CD4-positive, alpha-beta T cell treated with Interferon alpha-2 for 1 hour (primary cell): Measurements from ENCODE around the gene GP1BB.

ENCODE experiments used
- DNase-seq, 2 donors: peaks; one replicate each; pipeline ENCODE4 v3.0.0-alpha.2; 2020 to 2022

The GP1BB gene

DNA sequence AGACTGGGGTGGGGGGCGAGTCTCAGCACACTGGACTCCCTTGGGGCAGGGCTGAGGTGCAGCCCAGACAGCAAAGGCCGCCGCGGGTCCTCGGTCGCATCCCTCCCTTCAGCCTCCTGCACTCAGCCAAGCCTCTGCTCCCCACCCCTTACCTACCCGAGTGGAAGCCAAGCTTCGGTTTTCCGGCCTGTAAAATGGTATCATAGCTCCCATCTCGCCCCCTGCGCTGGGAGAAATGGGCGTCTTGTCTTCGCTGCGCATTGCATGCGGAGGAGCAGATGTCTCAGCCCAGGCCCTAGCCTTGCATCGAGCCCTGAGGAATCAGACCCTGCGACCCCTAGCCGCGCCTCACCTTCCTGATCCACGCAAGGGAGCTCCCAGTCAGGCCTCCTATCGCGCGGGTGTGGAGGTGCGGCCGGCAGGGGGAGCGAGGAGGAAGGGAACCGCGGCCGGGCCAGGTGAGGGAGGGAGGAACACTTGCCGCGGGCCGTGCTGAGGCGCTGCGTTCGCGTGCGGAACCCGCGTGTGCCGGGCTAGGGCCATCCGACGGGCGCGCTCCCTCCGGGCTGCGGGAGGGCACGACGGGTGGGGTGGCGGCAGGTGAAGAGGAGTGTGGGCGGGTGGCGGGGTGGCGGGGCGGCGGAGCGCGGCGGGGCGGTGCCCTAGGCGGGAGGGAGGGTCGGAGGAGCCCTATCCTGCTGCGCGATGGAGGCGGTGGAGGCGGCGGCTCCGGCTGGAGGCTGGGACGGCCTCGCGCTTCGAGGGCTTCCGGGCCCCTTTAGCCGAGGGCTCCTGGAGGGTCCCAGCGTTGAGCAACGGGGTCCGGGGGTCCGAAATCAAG is 33.2 kb downstream of the GP1BB start:
- peak; percentile 60 to 73 for DNase-seq

DNA sequence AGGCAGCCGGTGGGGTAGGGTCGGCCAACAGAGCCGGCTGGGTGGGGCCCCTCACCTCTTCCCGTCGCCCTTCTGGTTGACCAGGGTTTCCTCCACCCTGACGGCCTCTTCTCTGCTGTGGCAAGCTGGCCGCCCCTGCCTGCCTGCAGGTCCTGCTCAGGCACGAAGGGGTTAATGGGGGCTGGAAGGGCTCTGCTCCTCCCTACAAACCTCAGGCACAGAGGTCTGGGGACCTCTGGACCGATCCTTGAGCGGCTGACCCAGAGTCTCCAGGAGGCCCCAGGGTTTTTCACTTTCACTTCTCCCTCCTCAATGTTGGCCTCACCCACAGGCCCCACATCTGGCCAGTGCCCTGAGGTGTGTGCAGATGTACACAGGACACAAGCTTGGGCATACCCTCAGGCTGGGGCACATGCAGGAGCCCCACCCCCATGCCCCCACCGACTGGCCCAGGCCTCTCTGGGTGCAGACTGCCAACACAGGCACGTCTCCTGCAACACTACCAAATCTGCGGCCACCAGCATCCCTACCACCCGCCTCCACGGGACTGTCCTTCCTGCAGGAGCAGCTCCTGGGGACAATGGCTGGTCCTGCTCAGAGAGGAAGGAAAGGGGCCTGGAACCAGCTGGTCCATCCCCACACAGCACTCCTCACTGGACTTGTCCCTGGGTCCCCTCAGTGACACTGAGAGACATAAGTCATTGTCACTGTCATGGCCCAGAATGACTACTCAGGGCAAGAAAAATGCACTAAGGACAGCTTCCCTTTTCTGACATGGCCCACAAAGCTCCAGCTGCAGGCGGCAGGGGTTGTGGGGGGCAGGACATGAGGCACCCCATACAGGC is 34.0 kb downstream of the GP1BB start:
- no peak for DNase-seq

DNA sequence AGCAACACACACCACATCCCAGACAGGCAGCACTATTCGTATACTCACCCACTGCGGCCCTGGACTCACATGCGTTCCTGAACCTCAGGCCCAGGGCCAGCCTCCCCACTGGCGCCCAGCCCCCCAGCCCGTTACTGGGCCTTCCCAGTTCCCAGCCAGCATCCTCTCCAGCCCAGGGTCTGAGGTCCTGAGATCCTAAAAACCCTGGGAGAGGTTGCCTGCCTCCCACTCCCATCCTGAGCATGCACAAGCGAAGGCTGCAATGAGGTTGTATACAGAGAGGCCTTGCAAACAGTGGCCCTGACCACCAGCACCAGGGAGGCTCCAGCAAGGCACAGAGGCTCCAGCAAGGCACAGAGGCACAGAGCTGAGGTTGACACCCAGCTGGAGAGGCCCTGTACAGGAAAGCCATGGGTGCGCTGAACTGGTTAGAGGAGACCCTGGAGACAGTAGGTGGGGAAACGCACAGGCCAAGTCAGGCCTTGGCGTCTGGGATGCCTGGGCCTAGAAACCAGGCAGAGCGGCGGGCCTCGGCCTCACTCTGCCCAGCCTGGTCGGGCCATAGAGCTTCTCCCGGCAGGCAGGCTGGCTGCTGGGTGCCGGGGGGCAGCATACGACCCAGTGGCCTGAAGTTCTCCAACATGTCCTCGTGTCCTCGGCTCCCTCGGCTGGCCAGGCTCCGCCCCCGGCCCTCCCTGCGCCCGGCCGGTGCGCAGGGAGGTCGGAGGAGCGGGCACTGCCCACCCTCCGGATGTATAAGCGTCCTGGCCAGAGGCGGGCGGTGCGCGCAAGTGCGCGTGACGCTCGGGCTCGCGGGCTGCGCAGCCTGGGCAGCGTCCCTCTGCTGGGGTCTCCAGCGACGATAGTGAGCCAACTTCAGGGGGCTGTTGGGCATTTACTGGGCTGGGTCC is 34.9 kb downstream of the GP1BB start:
- DNase-seq, result no peak

DNA sequence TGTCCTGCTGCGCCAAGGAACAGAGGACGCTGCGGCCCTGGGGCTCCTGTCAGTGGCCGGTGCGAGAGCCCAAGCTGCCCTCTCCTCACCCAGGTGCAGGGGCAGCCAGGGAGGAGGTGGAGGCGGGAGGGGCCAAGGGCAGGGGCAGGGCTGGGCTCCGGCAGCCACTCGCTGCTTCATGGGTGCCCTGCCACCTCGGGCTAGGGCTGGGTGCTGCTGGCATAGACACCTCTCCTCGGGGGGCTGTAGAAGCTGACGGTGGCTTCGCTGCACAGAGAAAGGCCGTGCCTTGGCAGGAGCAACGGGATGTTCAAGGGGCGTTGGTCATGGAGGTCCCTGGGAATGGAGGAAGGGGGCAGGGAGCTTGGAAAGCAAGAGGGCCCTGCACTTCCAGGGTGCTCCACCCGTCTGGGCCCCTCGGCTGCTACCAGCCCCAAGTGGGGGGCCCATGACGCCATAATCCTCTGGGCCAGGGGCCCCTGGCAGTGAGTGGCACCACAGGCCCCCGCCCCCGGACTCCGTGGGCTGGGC is 35.6 kb downstream of the GP1BB start:
- no peak for DNase-seq

DNA sequence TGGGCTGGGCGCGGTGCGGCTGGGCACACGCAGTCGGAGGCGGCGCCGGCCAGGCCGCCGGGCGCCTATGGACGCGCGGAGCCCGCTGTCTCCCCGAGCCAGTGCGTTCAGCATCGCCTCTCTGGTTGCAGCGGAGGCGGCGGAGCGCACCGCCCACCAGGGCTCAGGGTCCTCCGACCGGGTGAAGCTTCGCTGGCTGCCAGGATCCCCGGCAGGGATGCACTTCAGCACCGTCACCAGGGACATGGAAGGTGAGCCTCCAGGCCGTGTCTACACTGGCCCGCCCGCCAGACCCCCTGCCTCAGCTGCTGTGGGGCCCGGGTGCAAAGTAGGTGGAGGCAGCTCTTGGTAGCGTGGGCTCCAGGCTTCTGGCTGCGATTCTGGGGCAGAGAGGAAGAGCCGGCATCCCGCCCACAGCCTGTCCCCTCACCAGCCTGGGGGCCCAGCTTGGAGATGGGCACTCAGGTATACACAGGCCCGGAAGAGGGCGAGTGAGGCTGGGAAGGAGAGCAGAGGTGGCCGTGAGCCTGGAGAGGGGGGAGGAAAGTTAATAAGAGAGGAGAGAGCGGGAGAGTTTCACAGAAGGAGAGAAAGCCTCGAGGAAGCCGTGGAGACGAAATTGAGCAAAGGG is 36.2 kb downstream of the GP1BB start:
- DNase-seq, result no peak

DNA sequence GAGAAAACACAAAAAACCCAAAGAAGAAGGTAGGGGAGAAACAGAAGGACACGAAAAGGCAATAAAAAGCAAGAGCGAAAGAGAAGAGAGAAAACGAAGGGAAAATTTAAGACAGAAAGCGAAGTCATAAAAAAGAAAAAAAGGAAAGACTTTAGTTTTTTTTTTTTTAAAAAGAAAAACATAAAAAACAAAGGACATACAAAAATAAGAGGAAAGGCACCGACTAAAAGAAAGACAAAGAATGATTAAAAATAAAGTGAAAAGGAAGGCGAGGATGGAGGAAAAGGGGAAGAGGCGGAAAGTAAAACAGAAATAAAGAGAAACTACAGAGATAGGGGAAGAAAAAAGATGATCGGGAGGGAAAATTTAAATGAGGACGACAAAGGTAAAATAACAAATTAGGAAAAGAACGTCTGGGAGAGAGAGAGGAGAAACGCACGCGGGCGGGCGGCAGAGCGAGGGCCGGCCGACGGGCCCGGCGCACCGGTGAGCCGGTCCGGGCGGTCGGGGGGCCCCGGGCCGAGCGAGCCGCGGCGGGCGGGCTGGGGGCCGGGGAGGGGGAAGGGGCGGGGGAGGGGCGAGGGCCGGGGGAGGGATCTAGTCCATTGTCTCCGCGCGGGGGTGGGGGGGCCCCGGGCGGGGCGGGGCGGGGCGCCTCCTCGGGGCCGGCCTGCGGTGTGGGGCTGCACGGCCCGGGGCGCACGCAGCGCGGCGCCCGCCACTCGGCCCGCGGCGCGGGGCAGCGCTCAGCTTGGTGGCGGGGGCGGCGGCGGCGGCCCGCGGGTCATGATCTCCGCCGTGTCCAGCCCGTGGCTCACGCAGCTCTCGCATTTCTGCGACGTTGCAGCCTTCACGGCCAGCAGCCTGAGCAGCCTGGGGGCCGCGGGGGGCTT is 37.0 kb downstream of the GP1BB start, which contains the start of gene TBX1:
TBX1 (plus strand) TSS at position 721 of the 893 bp plus-strand sequence; CDS start at position 787, 66 bp downstream.
- no peak for DNase-seq

DNA sequence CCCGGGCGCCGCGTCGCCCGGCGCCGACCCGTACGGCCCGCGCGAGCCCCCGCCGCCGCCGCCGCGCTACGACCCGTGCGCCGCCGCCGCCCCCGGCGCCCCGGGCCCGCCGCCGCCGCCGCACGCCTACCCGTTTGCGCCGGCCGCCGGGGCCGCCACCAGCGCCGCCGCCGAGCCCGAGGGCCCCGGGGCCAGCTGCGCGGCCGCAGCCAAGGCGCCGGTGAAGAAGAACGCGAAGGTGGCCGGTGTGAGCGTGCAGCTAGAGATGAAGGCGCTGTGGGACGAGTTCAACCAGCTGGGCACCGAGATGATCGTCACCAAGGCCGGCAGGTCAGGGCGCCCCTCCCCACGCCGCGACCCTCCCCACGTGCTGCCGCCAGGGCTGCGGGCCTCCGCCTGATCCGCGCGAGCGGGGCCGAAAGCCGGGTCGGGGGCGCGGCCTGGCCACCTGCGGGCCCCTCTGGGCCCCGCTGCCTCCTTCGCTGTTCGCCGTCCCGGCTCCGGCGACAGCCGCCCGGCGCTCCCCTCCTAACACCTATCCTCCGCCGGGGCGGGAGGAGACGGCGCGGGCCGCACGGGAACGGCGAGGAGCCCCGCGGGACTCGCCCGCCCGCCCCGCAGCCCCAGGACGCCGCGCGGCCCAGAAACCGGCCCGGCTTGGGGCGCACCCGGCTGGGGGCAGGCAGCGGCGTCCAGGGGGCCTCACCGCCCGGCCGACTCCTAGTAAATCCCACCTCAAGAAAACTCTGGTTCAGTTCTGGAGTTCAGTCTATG is 37.8 kb downstream of the GP1BB start:
- DNase-seq, result no peak

DNA sequence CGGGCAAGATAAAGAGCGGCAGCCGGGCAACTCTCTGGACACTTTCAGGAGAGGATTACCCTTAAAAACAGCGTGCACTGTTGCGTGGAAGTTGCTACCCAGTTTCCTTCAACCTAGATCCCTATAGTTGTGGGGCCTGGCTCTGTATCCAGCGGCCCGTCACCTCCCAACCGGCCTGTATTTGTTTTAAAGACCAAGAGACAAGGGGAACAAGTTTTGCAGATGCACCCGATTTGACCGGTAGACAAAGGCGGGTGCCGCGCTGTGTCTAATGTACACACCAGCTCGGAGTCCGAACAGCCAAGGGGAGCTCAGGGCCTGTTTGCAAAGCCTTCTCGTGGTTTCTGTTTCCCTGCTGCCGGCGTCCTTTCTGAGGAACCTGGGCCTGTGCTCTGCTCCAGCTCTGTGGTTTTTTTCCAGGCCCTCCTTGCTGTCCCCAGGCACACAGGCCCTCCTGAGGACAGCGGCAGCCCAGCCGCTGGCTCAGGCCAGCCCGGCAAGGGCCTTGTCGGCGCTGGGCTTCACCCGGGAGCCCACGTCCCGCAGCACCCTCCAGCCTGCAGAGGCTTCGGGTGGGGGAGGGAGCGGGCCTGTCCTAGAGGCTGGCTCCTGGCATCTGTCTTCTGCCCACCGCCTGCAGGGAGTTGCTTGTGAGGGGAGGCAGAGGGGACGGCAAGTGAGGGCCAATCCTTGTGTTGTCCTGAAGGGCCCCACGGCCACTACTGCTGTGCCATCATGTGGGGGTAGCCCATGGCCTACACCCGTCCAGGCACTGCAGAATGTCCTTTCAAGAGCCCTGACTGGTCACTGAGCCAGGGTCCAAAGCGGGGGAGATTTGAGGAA is 38.6 kb downstream of the GP1BB start:
- DNase-seq, result no peak

DNA sequence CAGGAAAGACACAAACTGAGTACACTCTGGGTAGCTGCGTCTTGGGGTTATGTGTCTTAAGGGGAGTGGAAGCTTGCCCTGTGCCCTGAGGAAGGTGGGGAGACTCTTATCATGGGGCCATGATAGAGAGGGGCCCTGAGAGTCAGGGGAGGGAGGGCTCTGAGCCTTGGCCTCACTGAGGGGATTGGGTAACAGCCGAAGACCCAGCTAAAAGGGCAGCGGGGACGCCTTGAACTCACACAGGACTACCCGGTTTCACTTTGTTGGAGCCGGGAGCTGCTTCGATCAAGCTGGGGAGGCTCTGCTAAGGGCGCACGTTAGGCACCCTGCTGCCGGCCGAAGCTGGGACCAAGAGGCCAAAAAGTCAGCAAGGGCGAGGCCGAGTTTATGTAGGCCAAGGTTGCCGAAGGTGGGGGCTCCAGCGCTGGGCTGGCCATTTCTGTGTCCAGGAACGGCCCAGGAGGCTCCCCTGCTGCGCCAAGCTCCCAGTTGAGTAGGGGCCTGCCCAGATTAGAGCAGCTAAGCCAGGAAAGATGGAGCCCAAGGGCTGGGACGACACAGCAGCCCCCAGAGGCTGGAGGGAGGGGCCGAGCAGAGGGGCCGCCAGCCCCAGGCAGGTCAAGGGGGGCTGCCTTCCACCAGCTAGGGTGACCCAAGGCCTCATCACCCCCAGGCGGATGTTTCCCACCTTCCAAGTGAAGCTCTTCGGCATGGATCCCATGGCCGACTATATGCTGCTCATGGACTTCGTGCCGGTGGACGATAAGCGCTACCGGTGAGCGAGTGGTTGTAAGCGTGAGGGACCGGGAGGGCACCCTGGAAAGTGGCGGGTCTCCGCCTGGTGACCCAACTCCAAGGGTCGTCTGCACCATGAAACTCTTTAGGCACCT is 39.5 kb downstream of the GP1BB start:
- no peak for DNase-seq

DNA sequence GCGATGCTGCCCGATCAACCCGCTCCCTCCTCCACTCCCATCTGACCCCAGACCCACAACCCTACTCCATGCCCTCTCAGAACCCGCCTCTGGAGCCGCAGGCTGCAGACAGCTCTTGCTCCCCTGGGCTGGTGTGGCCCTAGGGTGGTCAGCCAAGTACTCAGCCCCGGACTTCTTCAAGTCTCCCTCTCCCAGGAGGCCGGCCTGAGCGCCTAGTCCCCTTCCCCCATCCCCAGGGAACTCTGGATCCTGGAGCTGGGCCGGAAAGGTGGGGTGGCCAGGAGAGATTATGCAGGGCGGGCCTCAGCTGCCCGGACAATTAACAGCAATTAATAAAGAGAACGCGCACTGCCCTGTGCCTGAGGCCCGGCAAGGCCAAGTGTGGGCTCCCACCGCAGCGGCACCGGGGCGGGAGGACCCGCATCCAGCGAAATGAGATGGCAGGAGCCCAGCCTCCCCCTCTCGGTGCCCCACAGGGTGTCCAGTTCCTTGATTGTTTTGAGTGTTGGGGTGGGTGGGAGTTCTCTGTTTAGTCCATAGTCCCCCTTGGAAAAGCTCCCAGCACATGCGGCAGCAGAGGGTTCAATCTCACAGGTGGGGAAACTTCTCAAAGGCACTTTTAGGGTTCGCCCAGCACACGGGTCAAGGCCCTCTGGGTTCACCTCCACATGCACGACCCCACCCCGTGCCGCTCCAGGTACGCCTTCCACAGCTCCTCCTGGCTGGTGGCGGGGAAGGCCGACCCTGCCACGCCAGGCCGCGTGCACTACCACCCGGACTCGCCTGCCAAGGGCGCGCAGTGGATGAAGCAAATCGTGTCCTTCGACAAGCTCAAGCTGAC is 40.3 kb downstream of the GP1BB start:
- no peak for DNase-seq

DNA sequence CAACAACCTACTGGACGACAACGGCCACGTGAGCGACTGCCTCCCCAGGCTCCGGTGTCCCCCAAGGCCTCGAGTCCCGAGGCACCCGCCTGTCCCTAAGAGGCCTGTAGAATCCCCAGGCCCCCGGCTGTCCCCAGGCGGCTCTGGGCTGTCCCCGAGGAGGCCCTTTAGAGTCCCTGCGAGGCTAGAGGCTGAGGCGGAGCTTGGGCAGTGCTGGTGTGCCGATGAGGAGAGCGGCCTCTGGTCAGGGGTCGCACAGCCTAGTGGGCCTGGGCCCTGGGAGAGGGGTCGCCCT is 40.9 kb downstream of the GP1BB start:
- no peak for DNase-seq

DNA sequence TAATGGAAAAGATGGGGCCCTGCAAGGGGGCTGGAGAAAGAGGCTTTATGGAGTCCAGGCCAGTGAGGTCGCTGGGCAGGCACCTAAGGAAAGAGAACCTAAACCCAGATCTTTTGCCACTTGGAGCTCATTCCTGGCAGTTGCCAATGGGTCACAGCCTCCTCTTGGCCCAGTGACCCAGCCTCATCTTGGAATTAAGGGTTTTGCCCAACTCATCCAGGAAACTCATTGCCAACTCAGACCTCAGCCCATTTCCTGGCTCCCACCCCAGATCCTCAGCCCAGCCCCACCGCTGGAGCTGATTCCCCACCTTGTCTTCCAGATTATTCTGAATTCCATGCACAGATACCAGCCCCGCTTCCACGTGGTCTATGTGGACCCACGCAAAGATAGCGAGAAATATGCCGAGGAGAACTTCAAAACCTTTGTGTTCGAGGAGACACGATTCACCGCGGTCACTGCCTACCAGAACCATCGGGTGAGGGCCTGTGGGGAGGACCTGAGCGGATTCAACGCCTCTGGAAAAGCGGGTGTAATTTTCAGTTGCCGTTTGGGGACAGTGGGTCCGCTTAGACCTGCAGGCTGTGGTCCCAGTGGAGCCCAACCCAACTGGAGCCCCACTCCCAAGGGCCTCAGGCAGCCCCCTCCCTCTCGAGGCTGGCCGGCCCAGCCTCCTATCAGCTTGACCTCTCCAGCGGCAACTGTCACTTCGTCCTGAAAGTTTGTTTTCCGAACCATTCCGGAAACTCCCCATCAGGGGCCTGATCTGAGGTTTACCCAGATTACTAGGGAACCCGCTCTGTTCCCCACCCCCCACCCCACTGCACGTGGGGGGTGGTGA is 41.5 kb downstream of the GP1BB start:
- no peak for DNase-seq

DNA sequence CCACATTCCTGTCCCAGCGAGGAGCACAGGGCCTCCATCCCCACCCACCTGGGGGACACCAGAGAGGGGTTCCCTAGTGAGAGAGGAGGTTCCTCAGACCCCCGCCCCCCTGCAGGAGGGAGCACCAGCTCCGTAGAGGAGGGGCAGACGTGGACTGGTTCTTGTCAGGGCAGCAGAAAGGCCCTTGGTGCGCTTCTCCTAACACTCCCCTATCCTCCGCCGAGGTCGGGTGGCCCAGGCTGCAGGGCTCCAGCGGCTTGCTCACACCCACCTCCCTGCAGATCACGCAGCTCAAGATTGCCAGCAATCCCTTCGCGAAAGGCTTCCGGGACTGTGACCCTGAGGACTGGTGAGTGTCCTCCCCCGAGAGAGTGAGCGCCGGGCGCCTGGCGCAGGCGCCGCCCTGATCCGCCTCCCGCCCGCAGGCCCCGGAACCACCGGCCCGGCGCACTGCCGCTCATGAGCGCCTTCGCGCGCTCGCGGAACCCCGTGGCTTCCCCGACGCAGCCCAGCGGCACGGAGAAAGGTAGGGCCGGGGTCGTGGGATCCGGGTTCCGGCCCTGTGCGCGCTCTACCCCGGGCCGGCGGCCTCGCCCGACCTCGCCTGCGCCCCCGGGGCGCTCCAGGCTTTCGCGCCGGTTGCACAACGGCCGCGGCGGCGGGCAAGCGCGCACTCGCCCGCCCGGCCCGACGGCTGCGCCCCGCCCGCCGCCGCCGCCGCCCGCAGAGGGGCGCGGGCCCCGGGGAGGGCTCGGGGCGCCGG is 42.3 kb downstream of the GP1BB start:
- peak in 1 of 2 donors; percentile 18 for DNase-seq

DNA sequence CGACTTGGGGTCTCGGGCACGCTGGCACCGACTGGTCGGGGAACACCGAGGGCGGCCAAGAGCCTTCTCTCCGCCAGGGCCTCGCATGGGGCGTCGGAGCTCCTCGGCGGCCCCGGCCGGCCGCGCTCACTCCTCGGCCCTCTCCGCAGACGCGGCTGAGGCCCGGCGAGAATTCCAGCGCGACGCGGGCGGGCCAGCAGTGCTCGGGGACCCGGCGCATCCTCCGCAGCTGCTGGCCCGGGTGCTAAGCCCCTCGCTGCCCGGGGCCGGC is 42.8 kb downstream of the GP1BB start:
- DNase-seq, result no peak

DNA sequence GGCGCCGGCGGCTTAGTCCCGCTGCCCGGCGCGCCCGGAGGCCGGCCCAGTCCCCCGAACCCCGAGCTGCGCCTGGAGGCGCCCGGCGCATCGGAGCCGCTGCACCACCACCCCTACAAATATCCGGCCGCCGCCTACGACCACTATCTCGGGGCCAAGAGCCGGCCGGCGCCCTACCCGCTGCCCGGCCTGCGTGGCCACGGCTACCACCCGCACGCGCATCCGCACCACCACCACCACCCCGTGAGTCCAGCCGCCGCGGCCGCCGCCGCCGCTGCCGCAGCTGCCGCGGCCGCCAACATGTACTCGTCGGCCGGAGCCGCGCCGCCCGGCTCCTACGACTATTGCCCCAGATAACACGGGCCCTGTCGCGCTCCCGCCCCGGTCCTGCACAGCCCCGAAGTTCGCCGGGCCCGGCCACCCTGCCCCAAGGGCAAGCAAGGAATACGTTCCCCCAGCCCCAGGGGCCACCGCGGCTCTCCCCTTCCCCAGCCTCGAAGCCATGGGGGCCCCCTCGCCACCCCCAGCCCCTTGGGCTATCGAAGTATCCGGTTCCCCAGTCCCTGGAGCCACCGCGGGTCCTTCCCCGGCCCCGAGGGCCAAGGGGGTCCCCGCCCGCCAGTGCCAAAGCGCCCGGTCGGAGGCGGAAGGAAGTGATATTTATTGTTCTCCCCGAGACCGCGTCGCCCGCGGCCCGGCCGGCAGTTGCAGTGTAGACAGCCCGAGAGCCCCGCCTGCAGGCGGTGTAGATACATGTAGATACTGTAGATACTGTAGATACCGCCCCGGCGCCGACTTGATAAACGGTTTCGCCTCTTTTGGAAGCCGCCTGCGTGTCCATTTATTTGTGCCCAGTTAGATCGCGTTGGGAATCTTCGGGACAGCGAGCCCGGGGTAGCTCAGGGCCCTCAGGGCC is 43.4 kb downstream of the GP1BB start:
- peak; percentile 48 for DNase-seq
